HepG2 (cell line): Measurements from ENCODE around the gene ARFGAP3. TPM values are rescaled to one million over a fixed set of nuclear protein-coding genes. Genes with fewer than 3 reads are reported as not detected.

Source experiments
- CENPBD1 ChIP-seq: sonication (generic); formaldehyde crosslinking; IDR thresholded peaks from 2 replicates; pipeline ENCODE4 v1.8.0; 2022; ENCODE audit warnings: missing genetic modification reagents, low read depth, mild to moderate bottlenecking, borderline replicate concordance
- DRAP1 ChIP-seq: IDR thresholded peaks from 2 replicates; pipeline ENCODE4 v1.6.1; 2016; ENCODE audit warnings: missing genetic modification reagents, missing compliant biosample characterization
- ETV6 ChIP-seq: sonication (generic); formaldehyde crosslinking; conservative IDR thresholded peaks from 2 replicates; pipeline ENCODE4 v1.4.0; 2020; ENCODE audit warnings: missing genetic modification reagents
- JARID2 ChIP-seq: sonication (generic); formaldehyde crosslinking; IDR thresholded peaks from 2 replicates; pipeline ENCODE4 v1.8.1; 2023; ENCODE audit warnings: missing genetic modification reagents, inconsistent platforms; ENCODE audit not compliant: insufficient replicate concordance
- NFIC ChIP-seq: IDR thresholded peaks from 2 replicates; pipeline ENCODE4 v1.6.1; 2012; ENCODE audit warnings: mild to moderate bottlenecking, low read length, inconsistent platforms
- RFX5 ChIP-seq: IDR thresholded peaks from 2 replicates; pipeline ENCODE4 v1.6.1; 2011; ENCODE audit warnings: low read depth, low read length, improper control_type of control experiment
- SATB2 ChIP-seq: sonication (generic); formaldehyde crosslinking; IDR thresholded peaks from 2 replicates; pipeline ENCODE4 v1.5.0; 2020; ENCODE audit warnings: missing genetic modification reagents
- TFDP2 ChIP-seq: sonication (generic); formaldehyde crosslinking; IDR thresholded peaks from 2 replicates; pipeline ENCODE4 v1.4.0; 2020; ENCODE audit warnings: missing genetic modification reagents
- UBTF ChIP-seq: sonication (generic); formaldehyde crosslinking; IDR thresholded peaks from 2 replicates; pipeline ENCODE4 v1.4.0; 2020; ENCODE audit warnings: mild to moderate bottlenecking, missing genetic modification reagents
- ZNF138 ChIP-seq: sonication (generic); formaldehyde crosslinking; IDR thresholded peaks from 2 replicates; pipeline ENCODE4 v1.5.0; 2020; ENCODE audit warnings: mild to moderate bottlenecking, low read depth, missing genetic modification reagents
- ZNF18 ChIP-seq: sonication (generic); formaldehyde crosslinking; IDR thresholded peaks from 2 replicates; pipeline ENCODE4 v1.8.0; 2022; ENCODE audit warnings: mild to moderate bottlenecking, missing genetic modification reagents; ENCODE audit not compliant: insufficient replicate concordance
- ZNF232 ChIP-seq: sonication (generic); formaldehyde crosslinking; IDR thresholded peaks from 2 replicates; pipeline ENCODE4 v1.4.0; 2020; ENCODE audit warnings: missing genetic modification reagents, borderline replicate concordance
- ZNF543 ChIP-seq: sonication (generic); formaldehyde crosslinking; IDR thresholded peaks from 2 replicates; pipeline ENCODE4 v1.4.0; 2020; ENCODE audit warnings: mild to moderate bottlenecking, missing genetic modification reagents
- ZNF574 ChIP-seq: sonication (generic); formaldehyde crosslinking; IDR thresholded peaks from 2 replicates; pipeline ENCODE4 v1.4.0; 2020; ENCODE audit warnings: missing genetic modification reagents
- ZNF670 ChIP-seq: sonication (generic); formaldehyde crosslinking; IDR thresholded peaks from 2 replicates; pipeline ENCODE4 v1.8.0; 2022; ENCODE audit warnings: mild to moderate bottlenecking, missing genetic modification reagents, borderline replicate concordance
- ZNF768 ChIP-seq: sonication (generic); formaldehyde crosslinking; IDR thresholded peaks from 2 replicates; pipeline ENCODE4 v1.4.0; 2020; ENCODE audit warnings: missing genetic modification reagents
- polyA plus RNA-seq, 8 experiments: library from polyadenylated mRNA; depleted of rRNA in 3 of 8; stranded (reverse) in 7 of 8; unstranded in 1 of 8; fragments of >200 nt; fragmentation: Illumina TruSeq in 4 of 8; extraction: Trizol in 4 of 8; gene quantifications; 2 replicates each; pipeline versions ENCODE4 v1.2.1 to v1.2.3, GENCODE V29; 2011 to 2016; ENCODE audit warnings: low read depth in 4 of 8, missing spikeins in 1 of 8, mixed read lengths in 1 of 8; ENCODE audit not compliant: insufficient read depth in 1 of 8
- total RNA-seq, 5 experiments: library from RNA; depleted of rRNA; stranded (reverse); fragments of >200 nt; fragmentation: Illumina TruSeq; extraction: Trizol; gene quantifications; 2 replicates each; pipeline ENCODE4 v1.2.3, GENCODE V29; 2016; ENCODE audit warnings: low read depth in 1 of 5

The ARFGAP3 gene
- total and polyA plus RNA-seq, 2 of the 13 experiments (the other 11 are each of a cell fraction or from before 2014, with no cell fraction given) = 41.7 to 61.6 TPM

GRCh38 chr22:42800451-42801251 lies 56.4 kb downstream of the ARFGAP3 start (continued):
- TF ChIP-seq ZNF18 (CRISPR knock-in tag) (peak; percentile 93), ZNF138 (CRISPR knock-in tag) (no peak), ETV6 (CRISPR knock-in tag) (0 out of 2 replicates have a peak, but pooled peaks have one; percentile 39), DRAP1 (CRISPR knock-in tag) (peak; percentile 77; the same call in 1 of the 2 replicates), TFDP2 (peak; percentile 54; the same call in 1 of the 2 replicates), ZNF543 (CRISPR knock-in tag) (peak; percentile 98), RFX5 (no peak), ZNF670 (CRISPR knock-in tag) (no peak), UBTF (CRISPR knock-in tag) (0 out of 2 replicates have a peak, but pooled peaks have one; percentile 56), NFIC (no peak; the same call in 1 of the 2 replicates), JARID2 (CRISPR knock-in tag) (peak; percentile 50), CENPBD1 (CRISPR knock-in tag) (no peak), ZNF574 (CRISPR knock-in tag) (peak; percentile 80), ZNF768 (CRISPR knock-in tag) (0 out of 2 replicates have a peak, but pooled peaks have one; percentile 20), ZNF232 (peak; percentile 82; the same call in 1 of the 2 replicates), SATB2 (no peak)
